Epidermal melanocyte (primary cell): ENCODE measurements around the gene EMSY.

Experiments
- DNase-seq: peaks from one replicate; pipeline ENCODE4 v3.0.0; 2011; ENCODE audit warnings: low spot score; ENCODE audit not compliant: insufficient read length

EMSY gene

DNA sequence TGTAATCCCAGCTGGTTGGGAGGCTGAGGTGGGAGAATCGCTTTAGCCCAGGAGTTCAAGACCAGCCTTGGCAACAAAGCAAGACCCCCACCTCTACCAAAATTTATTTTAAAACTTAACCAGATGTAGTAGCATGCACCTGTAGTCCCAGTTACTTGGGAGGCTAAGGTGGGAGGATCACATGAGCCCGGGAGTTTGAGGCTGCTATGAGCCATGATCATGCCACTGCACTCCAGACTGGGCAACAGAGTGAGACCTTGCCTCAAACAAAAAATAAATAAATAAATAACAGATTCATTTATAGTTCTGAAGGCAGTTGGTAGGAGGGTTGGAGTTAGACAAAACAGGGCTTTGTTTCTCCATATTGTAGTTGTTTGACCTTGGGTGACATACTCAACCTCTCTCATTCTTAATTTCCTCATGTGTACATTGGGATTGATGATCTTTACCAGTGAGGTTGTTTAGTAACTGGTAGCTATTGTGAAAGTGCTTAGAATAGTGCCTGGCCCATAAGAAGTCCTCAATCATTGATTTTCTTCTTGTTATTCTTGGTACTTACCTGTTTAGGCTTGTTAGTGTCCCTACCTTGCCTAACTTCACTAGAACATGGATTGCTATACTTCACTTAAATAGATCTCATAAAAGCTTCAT lies 79.1 kb downstream of the EMSY start:
- DNase-seq: no peak

DNA sequence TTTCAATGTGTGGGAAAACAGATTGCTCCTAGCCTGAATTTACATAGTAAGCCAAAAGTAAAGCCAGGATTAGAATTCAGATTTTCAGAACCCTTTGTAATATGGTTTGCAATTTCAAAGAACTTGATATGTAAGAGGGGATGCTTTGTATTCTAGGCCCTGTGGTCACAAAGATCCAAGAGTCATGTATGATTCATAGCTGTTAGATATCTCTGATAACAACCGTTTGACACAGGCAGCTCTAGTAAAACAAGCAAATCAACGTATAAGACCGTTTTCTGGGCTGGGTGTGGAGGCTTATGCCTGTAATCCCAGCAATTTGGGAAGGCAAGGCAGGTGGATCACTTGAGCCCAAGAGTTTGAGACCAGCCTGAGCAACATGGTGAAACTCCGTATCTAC lies 79.6 kb downstream of the EMSY start:
- DNase-seq: no peak

DNA sequence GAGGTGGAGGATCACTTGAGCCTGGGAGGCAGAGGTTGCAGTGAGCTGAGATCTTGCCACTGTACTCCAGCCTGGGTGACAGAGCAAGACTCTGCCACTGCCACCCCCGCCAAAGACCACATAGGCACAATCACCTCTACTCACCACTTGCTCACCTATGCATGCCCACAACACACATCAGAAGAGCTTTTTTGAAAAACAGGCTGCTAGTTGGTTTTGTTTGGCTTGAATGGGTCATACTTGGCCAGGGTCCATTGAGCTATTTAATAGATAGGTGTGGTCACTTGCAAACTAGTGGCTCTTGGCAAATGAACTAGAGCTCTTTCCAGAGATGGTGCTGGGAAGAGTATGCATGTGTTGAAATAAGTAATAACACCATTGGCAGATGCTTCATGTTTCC lies 80.1 kb downstream of the EMSY start:
- DNase-seq: no peak

DNA sequence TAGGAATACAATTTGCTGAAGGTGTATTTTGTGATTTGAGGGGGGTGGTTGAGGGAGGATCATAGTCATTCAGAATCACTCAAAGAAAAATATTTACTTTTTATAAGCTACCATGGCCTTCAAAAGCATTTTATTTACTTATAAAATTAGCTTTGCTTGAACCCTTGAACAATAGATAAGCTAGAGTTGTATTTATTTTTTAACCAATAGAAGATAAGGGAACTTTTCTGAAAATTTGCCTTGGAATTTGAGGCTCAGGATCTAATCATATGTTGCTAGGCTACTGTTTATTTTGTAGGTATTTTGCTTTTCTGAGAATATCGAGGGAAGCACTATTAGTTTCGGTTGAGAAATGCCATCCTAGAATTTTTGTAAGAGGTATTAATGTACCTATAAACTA lies 82.1 kb downstream of the EMSY start:
- no peak for DNase-seq

DNA sequence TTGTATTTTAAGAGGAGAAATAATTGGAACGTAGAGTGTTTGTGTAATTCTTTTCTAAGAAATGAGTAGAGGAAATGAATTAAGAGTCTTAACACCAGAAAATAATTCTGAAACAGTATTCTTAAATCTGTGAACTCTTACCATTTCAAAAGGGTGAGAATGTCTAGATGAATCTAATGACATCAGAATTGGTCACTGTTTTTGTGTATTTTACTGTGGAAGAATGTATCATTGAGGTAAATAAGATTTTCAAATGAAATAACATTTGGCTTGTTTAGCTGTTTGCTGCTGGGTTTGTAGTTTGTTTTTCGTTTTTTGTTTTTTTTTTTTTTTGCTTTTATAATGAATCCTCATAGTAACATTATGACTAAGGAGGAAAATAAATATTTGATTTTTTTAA lies 97.6 kb downstream of the EMSY start:
- no peak for DNase-seq

DNA sequence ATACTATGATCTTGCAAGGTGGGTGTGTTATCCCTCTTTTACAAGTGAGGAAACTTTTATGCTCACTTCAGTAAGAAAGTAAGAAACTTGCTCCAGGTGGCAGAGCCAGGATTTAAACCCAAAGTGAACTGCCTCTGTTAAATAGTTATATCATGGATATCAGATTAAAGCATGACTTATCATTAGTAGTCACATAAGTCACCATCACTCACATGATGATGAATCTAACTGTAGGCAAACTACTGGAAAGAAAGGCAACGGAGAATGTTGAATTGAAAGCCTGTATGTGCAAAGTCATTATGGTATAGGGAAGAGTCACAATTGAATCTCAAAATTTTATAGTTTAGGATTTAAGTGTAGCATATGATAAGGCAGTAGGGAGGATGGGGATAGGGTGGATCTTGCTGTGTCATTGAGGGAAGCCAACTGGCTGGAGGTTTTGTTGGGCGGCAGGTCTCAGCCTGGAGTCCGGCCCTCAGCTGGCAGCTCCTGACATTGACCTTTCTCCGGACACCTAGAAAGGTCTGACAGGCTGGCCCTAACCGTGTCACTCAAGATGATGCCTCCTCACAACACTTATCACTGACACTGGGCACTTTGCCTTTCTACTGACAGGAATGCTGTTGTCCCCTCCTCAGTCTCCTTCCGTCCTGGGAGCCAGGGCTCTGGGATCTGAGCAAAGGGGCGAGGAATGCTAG lies 98.3 kb downstream of the EMSY start:
- DNase-seq: no peak

DNA sequence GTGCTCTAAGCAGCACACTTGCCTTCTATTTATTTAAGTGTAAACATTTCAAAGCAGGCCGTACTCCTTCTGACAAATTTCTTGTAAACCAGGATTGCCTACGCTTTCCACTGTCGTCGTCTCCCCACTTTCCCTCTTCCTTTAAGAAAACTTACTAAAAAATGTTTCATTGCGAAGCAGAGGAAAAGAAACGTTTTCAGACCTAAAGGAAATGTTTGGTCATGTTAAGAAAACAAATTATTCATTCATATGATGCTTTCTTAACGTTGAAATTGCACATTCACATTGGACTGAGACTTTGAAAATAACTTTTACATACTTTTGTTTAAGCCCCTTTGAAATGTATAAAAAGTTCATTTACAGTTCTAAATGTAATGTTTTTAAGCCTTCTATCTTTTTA lies 106.0 kb downstream of the EMSY start:
- DNase-seq: no peak

DNA sequence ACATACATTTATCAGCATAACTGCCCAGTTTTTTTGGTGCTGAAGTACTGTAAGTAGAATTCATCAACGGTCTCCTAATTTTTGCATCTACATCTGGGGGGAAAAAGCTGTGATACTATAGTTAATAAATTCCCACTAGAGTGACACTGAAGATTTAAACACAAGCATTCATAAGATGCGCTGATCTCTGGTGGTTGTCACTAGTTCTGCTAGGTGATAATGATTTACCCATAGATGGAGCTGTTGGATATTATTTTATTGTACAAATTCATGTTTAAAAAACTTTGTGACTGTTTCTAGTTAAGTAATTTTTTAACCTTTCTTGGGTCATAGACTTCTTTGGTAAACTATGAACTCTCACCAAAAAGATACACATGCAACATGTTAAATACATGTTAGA lies 106.6 kb downstream of the EMSY start:
- DNase-seq: no peak

DNA sequence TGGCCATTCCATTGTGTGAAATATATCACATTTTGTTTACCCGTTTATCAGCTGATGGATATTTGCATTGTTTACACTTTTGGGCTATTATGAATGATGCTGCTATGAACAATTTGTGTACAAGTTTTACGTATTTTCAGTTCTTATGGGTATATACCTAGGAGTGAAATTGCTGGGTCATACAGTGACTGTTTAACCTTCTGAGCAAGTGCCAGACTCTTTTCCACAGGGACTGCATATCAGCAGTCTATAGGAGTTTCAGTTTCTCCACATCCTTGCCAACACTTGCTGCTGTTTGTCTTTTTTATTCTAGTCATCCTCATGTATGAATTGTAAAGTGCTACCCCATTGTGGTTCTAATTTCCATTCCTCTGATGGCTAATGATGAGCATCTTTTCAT lies 108.2 kb downstream of the EMSY start:
- DNase-seq: no peak

DNA sequence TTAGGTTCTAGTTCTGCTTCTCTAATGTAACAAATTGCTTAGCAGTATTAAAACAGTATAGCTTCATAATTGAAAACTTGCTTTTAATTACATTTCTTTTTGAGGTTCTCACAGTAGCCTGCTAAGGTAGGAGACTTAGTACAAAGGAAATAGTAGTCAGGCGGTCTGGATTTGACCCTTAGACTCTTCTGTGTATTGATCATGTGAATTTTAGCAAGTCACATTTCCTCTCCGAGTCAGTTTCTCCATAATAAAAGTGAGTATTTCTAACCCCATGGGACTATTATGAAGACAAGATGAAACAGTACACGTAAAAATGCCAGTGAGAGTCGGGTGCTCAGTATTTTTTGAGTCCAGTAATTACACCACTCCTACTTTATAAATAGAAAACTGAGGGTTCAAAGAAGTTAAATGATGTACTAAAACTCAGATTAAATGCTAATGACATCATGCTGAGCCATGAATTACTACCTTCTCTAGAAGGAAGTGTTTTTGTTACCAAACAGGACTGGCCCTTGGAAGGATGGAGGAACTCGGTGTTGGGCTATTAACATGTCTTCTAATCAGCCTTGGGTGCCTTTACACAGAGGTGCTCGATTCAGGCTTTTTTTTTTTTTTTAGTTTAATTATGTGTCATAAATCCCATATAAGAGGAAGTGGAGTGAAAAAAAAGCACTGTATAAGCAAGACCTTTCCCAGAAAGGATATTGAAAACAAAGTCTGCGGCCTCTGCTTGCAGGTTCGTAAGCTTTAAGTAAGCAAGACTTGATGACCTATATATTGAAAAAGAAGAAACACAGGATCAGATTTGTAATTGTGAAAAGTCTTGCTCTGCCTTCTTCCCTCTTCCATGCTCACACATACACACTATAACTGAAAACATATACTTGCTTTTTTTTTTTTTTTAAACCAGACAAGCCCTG lies 109.0 kb downstream of the EMSY start:
- DNase-seq: no peak

DNA sequence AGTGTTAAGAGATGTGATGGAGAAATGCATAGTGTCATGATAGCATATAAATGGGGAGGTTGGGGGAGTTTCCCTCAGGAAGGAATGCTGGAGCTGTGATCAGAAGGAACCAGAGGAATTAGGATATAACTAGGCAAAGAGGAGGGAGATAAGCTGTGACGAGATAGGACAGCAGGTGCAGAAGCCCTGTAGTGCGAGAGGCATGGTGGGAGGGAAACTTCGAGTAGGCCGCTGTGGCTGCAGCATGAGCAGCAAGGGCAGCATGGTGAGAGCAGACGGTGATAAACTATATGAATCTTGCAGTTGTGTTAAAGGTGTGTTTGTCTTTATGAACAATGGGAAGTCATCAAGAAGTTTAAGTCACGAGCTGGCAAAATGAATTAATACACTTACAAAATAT lies 109.9 kb downstream of the EMSY start:
- no peak for DNase-seq

DNA sequence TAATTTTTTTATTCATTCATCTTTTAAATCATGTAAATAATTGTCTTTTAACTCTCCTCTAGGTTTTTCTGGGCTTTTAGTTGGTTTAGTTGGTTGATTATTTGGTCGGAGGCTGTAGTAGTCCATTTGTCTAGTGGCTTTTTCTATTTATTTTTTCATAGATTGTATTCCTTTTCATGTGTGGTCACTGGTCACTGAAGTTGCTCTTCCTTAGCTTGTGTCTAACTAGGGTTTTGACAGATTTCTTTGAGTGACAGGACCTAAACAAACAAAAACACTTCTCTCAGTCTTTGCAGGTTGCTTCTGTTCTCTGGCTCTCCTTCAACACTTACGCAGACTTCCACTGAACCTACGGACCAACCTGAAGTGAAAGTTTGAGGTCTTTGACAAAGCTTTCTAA lies 112.6 kb downstream of the EMSY start:
- no peak for DNase-seq

DNA sequence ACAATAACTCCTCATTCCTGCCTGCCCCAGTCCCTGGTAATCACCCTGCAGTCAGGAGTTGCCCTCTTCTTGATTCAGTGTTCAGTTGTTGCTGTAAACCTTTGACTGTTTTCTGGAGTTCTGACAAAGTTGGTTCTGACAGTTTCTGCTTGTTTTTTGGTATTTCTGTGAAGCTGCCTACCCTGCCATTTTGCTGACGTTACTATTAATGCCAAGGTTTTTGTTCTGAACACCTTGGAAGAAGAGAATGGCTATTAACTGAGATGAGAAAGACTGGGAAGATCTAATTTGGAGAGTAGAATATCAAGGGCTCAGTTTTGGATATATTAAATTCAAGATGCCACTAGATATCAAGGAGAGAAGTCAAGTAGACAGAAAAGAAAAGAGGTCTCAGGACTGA lies 113.7 kb downstream of the EMSY start:
- no peak for DNase-seq

DNA sequence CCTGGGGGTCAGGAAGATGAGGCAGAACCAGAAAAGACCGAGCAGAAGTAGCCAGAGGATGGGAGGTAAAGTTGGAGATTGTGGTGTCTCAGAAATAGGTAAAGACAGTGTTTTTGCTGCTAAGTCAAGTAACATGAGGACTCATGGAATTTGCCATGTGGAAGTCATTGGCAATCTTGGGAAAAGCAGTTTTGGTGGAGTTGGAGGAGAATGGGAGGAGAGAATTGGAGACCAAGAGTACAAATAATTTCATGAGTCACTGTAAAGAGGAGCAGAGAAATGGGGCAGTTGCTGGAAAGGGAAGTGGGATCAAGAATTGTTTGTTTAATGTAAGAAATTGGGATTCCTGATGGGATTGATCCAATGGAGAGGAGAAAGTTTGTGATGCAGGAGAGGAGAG lies 114.1 kb downstream of the EMSY start:
- no peak for DNase-seq

DNA sequence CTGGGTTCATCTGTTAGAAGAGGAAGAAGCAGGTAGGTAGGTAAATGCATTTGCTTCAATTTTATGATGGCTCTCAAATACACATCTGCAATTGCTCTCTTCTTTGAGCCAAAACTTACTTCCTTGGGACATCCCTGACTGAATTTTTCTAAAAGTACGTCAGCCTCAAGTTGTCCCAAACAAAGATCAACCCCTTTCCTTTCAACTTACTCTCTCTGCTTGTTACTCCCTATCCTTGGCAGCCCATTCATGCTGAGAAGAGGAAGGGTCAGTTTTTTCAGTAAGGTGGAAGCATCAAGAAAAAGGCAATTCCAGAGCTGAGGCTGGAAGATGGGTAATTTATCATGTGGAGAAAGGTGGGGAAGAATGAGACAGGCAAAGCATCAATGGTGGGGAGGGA lies 114.5 kb downstream of the EMSY start:
- DNase-seq: no peak

DNA sequence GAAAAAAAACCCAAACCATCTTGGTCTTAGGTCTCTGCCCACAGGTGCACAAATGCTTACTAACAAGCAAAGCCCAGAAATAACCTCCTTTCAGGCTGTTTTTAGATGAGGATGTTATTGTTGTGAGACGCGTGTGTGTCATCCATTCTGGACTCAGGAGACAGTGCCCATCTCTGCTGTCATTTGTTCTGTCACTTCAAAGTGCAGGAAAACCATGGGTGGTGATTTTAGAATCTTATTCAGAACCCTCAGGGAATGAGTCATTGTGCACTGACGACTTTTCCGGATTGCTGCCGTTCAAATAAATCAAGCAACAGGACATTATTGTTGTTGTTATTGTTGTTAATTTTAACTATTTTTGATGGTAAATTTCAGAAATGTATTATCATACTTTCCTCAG lies 115.4 kb downstream of the EMSY start:
- no peak for DNase-seq

DNA sequence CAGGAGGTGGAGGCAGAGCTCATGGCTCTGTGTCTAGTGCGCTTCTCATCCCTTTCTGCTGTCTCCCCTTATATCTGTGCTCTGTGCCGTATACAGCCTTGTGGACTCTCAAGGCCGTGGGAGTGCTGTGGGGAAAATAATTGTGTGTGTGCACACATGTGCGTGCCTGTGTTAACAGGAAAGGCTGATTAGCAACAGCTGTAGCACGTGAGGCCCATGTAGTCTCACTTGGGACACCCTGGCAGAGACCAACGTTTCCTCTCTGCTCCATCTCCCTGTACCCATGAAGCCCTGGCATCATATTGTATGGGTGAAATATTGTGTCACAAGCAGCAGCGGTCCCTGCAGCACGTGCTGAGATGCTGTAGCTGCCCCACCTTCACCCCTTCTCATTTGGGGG lies 116.4 kb downstream of the EMSY start:
- no peak for DNase-seq

DNA sequence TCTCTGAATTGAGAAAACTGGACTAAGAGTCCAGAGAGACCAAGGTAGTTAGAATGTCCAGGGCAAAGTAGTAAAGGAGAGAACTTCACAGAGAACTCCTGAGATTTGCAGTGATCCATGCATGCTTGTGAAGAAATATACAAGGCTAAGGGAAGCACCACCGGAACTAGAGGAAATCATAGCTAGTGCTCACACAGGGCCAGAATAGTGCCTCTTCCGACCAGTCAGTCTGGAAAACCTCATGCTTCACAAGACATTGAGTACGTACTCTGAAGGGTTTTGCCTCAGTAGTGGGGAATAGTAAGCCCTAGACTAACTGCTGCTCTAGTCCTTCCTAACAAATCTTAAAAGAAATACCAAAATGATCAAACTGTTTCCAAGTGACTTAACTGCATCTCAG lies 117.7 kb downstream of the EMSY start:
- DNase-seq: no peak

DNA sequence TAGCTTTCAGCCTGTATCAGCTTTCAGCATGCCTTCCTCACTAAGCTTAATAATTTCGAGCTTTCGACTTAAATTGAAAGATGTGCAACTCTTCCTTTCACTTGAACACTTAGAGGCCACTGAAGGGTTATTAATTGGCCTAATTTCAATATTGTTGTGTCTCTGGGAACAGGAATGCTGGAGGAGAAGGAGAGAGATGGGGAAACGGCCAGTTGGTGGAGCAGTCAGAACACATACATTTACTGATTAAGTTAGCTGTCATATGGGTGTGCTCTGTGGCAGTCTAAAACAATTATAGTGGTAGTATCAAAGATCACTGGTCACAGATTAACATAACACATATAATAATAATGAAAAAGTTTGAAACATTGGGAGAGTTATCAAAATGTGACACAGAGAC lies 119.5 kb downstream of the EMSY start:
- no peak for DNase-seq

DNA sequence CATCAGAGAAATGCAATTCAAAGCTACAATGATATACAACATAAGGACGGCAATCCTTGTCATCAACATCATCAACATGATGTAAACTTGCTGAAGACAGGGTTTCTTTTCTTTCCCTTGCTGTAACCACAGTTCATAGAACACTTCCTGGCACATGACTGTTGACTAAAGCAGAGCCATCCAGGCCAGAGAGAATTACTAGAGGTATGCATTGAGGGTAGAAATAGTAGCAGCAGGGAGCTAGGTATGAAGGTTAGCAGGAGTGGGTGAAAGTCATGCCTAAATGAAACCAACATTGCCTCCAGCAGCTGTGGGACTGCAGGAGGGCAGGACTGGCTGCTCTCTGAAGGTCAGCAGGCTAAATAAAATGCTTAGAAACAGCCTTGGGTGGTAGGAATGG lies 122.0 kb downstream of the EMSY start:
- DNase-seq: no peak

DNA sequence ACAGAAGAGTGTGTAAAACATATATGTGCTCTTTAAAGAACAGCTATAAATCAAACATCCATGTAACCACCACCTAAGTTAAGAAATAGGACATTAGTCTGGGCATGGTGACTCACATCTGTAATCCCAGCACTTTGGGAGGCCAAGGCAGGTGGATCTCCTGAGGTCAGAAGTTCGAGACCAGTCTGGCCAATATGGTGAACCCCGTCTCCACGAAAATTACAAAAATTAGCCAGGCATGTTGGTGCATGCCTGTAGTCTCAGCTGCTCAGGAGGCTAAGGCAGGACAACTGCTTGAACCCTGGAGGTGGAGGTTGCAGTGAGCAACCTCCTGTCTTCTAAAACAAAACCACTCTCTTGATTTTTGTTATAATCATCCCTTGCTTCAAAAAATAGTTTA lies 122.4 kb downstream of the EMSY start:
- DNase-seq: no peak

DNA sequence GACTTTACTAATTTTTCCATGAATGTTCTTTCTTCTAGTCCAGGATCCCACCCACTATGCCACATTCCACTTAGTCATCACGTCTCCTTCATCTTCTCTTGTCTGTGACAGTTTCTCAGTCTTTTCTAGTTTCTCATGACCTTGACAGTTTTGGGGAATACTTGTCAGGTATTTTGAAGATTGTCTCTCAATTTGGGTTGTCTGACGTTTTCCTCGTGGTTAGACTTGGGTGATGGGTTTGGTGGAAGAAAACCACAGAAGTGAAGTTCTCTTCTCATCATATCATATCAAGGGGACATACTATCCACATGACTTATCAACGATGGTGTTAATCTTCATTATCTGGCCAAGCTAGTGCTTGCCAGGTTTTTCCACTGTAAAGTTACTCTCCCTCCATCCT lies 123.3 kb downstream of the EMSY start:
- DNase-seq: no peak

DNA sequence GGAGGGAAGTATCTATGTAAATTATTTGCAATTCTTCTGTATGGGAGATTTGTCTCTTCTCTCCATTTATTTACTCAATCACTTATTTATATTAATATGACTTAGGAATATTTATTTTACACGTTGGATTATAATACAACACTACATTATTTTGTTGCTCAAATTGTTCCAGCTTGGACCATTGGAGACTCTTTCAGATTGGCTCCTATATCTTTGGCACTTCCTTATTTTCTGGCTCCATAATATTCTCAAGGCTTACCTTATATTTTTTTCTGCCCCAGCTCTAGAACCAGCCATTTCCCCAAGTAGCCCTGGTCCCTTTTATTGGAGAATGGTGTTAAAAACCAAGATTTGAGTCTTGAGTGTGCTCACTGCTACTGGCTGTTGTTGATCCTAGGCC lies 123.8 kb downstream of the EMSY start:
- DNase-seq: no peak
